Fibroblast of mammary gland (primary cell): ENCODE measurements around the gene ZNF792.
A peak's percentile ranks its signal among the peaks of the same experiment; 100 is the strongest.
"Not testable (repeated sequence)": the region's sequence is repeated elsewhere in the genome, so short reads cannot be mapped to it uniquely, and the experiment has no call there.

Experiments
- DNase-seq: peaks from one replicate; pipeline ENCODE4 v3.0.0-alpha.2; 2010; ENCODE audit warnings: low read depth
- H3K4me3 ChIP-seq: 2 replicates; pipeline ENCODE4 v1.5.1; 2011; ENCODE audit warnings: low read depth, mild to moderate bottlenecking, low read length, moderate library complexity; ENCODE audit not compliant: control insufficient read depth
- CTCF ChIP-seq: conservative IDR thresholded peaks from 2 replicates; pipeline ENCODE4 v1.5.1; 2011; ENCODE audit warnings: low read depth, low read length, inconsistent platforms; ENCODE audit not compliant: control insufficient read depth, insufficient read depth

Gene ZNF792

DNA sequence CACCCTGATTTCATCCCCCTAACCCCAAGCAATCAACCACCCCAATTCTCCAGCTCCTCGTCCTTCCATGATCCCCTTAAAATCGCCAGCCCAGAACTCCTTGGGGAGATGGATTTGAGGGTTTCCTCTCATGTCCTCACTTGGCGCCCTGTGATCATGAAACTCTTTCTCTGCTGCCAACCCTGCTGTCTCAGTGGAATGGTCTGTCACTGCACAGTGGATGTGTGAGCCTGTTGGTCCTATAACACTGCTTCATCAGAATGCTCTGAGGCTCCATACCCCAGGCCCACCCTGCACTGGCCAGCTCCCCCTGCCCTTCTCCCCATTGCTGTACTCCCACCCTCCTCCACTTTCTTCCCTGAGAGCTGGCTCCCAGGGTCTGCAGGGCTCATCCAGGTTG is 12.6 kb upstream of the ZNF792 start:
- DNase-seq, result no peak
- TF ChIP-seq CTCF, result no peak
- H3K4me3 ChIP-seq, result no peak overlapping the region

GRCh38 chr19:34975056-34975455 is 11.0 kb upstream of the ZNF792 start:
- no peak for TF ChIP-seq CTCF
- DNase-seq, result no peak
- no peak overlapping the region for H3K4me3 ChIP-seq

- DNase-seq, result peak; percentile 44
- no peak for TF ChIP-seq CTCF
- H3K4me3 ChIP-seq, result no peak overlapping the region
Measured at GRCh38 chr19:34974646-34975045, 10.6 kb upstream of the ZNF792 start.

- TF ChIP-seq CTCF, result no peak
- H3K4me3 ChIP-seq, result no peak overlapping the region
- DNase-seq, result no peak
Measured at GRCh38 chr19:34972163-34972705, 8.2 kb upstream of the ZNF792 start.

DNA sequence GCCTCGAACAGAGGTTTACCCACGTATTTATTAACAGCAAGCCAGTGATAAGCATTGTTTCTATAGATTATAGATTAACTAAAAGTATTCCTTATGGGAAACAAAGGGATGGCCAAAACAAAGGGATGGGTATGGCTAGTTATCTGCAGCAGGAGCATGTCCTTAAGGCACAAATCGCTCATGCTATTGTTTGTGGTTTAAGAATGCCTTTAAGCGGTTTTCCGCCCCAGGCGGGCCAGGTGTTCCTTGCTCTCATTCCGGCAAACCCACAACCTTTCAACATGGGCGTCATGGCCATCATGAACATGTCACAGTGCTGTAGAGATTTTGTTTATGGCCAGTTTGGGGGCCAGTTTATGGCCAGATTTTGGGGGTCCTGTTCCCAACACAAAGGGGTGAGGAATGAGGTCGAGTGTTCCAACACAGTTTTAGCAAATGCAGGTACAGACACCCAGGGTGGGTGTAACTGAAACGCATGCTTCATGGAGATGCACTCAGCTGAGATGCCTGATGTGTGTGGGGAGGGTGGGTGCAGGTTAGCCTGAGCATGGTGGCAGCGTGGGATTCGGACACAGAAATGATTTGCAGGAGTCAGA is 6.3 kb upstream of the ZNF792 start:
- not testable (repeated sequence) for DNase-seq

GRCh38 chr19:34969721-34970120 is 5.7 kb upstream of the ZNF792 start:
- no peak for TF ChIP-seq CTCF
- DNase-seq, result no peak
- no peak overlapping the region for H3K4me3 ChIP-seq

More for the DNA sequence above, 6.3 kb upstream of the ZNF792 start:
- not testable (repeated sequence) for H3K4me3 ChIP-seq

GRCh38 chr19:34967551-34967950 is 3.5 kb upstream of the ZNF792 start:
- no peak for TF ChIP-seq CTCF
- no peak for DNase-seq
- no peak overlapping the region for H3K4me3 ChIP-seq

GRCh38 chr19:34965505-34965904 is 1.5 kb upstream of the ZNF792 start:
- DNase-seq, H3K4me3 ChIP-seq: not testable (repeated sequence)
